HEK293 (cell line): ENCODE measurements around the gene ARHGAP21.
A peak's percentile ranks its signal among the peaks of the same experiment; 100 is the strongest.

Experiments used
- CTCF ChIA-PET: fragments of 350-600 bp; formaldehyde crosslinking; extraction: SDS; loops from one replicate; lab custom pipeline; 2021; ENCODE audit warnings: antibody characterized with exemption; lab: Yijun Ruan, JAX
- POLR2A ChIA-PET: fragments of 300-600 bp; formaldehyde crosslinking; extraction: SDS; loops from one replicate; lab custom pipeline; 2020; ENCODE audit warnings: antibody characterized with exemption, inconsistent platforms; lab: Yijun Ruan, JAX
- H3K27ac ChIP-seq: fragments of 200-500 bp; sonication (Bioruptor generic); 2 replicates; pipeline ENCODE4 v1.5.1; 2014; ENCODE audit warnings: low read depth, low read length, control low read depth, inconsistent platforms; ENCODE audit errors: extremely low read depth
- H3K36me3 ChIP-seq, 2 experiments: fragments of 200-500 bp in 1 of 2; sonication (Bioruptor generic) in 1 of 2; 1 replicate in 1 of 2; 2 replicates in 1 of 2; pipeline ENCODE4 v1.5.1; 2014 to 2017; ENCODE audit warnings: inconsistent platforms in 2 of 2, low read length in 2 of 2; ENCODE audit not compliant: control insufficient read depth in 2 of 2, insufficient read depth in 1 of 2
- H3K4me1 ChIP-seq: fragments of 200-500 bp; sonication (Bioruptor generic); 2 replicates; pipeline ENCODE4 v1.5.1; 2014; ENCODE audit warnings: mild to moderate bottlenecking, low read length, inconsistent platforms; ENCODE audit not compliant: control insufficient read depth, insufficient read depth
- H3K4me3 ChIP-seq: 2 replicates; pipeline ENCODE4 v1.5.1; 2011; ENCODE audit warnings: low read depth, mild to moderate bottlenecking, control low read depth, low read length, moderate library complexity
- H3K9me3 ChIP-seq: fragments of 200-500 bp; sonication (Bioruptor generic); 2 replicates; pipeline ENCODE4 v1.5.1; 2014; ENCODE audit warnings: low read depth, low read length, inconsistent platforms; ENCODE audit not compliant: control insufficient read depth, insufficient read depth
- KLF9 ChIP-seq: fragments of 450-650 bp; formaldehyde crosslinking; IDR thresholded peaks from 2 replicates; pipeline ENCODE4 v1.5.1; 2016; ENCODE audit warnings: missing biosample characterization, missing genetic modification characterization, low read depth
- OVOL3 ChIP-seq: fragments of 450-650 bp; formaldehyde crosslinking; IDR thresholded peaks from 2 replicates; pipeline ENCODE4 v1.5.1; 2016; ENCODE audit warnings: missing biosample characterization, missing genetic modification characterization
- ZBTB21 ChIP-seq: fragments of 450-650 bp; formaldehyde crosslinking; IDR thresholded peaks from 2 replicates; pipeline ENCODE4 v1.5.1; 2017; ENCODE audit warnings: missing biosample characterization, missing genetic modification characterization
- ZNF112 ChIP-seq: fragments of 450-650 bp; formaldehyde crosslinking; IDR thresholded peaks from 2 replicates; pipeline ENCODE4 v1.5.0; 2017; ENCODE audit warnings: missing biosample characterization, missing genetic modification characterization
- ZNF121 ChIP-seq: fragments of 450-650 bp; formaldehyde crosslinking; IDR thresholded peaks from 2 replicates; pipeline ENCODE4 v1.5.1; 2016; ENCODE audit warnings: missing biosample characterization, missing genetic modification characterization
- ZNF132 ChIP-seq: fragments of 450-650 bp; formaldehyde crosslinking; IDR thresholded peaks from 2 replicates; pipeline ENCODE4 v1.5.1; 2017; ENCODE audit warnings: missing biosample characterization, missing genetic modification characterization, borderline replicate concordance
- ZNF175 ChIP-seq: fragments of 450-650 bp; formaldehyde crosslinking; IDR thresholded peaks from 2 replicates; pipeline ENCODE4 v1.5.1; 2016; ENCODE audit warnings: missing biosample characterization, missing genetic modification characterization
- ZNF184 ChIP-seq: fragments of 450-650 bp; IDR thresholded peaks from 2 replicates; pipeline ENCODE4 v1.5.1; 2018; ENCODE audit warnings: missing biosample characterization, mild to moderate bottlenecking, missing genetic modification characterization
- ZNF202 ChIP-seq: fragments of 450-650 bp; formaldehyde crosslinking; IDR thresholded peaks from 2 replicates; pipeline ENCODE4 v1.5.1; 2016; ENCODE audit warnings: missing biosample characterization, missing genetic modification characterization, borderline replicate concordance
- ZNF214 ChIP-seq: fragments of 450-650 bp; formaldehyde crosslinking; IDR thresholded peaks from 2 replicates; pipeline ENCODE4 v1.5.1; 2017; ENCODE audit warnings: missing biosample characterization, mild to moderate bottlenecking, missing genetic modification characterization, borderline replicate concordance
- ZNF23 ChIP-seq: fragments of 450-650 bp; formaldehyde crosslinking; IDR thresholded peaks from 2 replicates; pipeline ENCODE4 v1.5.1; 2016; ENCODE audit warnings: missing biosample characterization, missing genetic modification characterization, borderline replicate concordance
- ZNF335 ChIP-seq: fragments of 450-650 bp; formaldehyde crosslinking; conservative IDR thresholded peaks from 2 replicates; pipeline ENCODE4 v1.5.1; 2016; ENCODE audit warnings: missing biosample characterization, missing genetic modification characterization
- ZNF341 ChIP-seq: fragments of 450-650 bp; formaldehyde crosslinking; IDR thresholded peaks from 2 replicates; pipeline ENCODE4; 2016; ENCODE audit warnings: low read depth, missing biosample characterization, missing genetic modification characterization
- ZNF394 ChIP-seq: fragments of 450-650 bp; formaldehyde crosslinking; IDR thresholded peaks from 2 replicates; pipeline ENCODE4 v1.5.1; 2016; ENCODE audit warnings: missing biosample characterization, missing genetic modification characterization, mild to moderate bottlenecking, moderate library complexity, borderline replicate concordance
- ZNF423 ChIP-seq: fragments of 450-650 bp; formaldehyde crosslinking; IDR thresholded peaks from 2 replicates; pipeline ENCODE4 v1.5.1; 2016; ENCODE audit warnings: missing biosample characterization, missing genetic modification characterization
- ZNF558 ChIP-seq: fragments of 450-650 bp; formaldehyde crosslinking; IDR thresholded peaks from 2 replicates; pipeline ENCODE4 v1.5.1; 2016; ENCODE audit warnings: missing biosample characterization, missing genetic modification characterization
- ZNF560 ChIP-seq: fragments of 450-650 bp; formaldehyde crosslinking; IDR thresholded peaks from 2 replicates; pipeline ENCODE4 v1.5.1; 2017; ENCODE audit warnings: missing biosample characterization, missing genetic modification characterization, borderline replicate concordance
- ZNF623 ChIP-seq: fragments of 450-650 bp; formaldehyde crosslinking; IDR thresholded peaks from 2 replicates; pipeline ENCODE4 v1.5.1; 2016; ENCODE audit warnings: missing biosample characterization, missing genetic modification characterization
- ZNF707 ChIP-seq: fragments of 450-650 bp; formaldehyde crosslinking; IDR thresholded peaks from 2 replicates; pipeline ENCODE4 v1.5.1; 2016; ENCODE audit warnings: missing biosample characterization, missing genetic modification characterization
- ZNF777 ChIP-seq: fragments of 450-650 bp; formaldehyde crosslinking; IDR thresholded peaks from 2 replicates; pipeline ENCODE4 v1.5.1; 2017; ENCODE audit warnings: missing biosample characterization, missing genetic modification characterization, borderline replicate concordance
- ZNF792 ChIP-seq: fragments of 450-650 bp; formaldehyde crosslinking; IDR thresholded peaks from 2 replicates; pipeline ENCODE4 v1.5.1; 2016; ENCODE audit warnings: missing biosample characterization, missing genetic modification characterization
- ZSCAN23 ChIP-seq: fragments of 450-650 bp; formaldehyde crosslinking; IDR thresholded peaks from 2 replicates; pipeline ENCODE4 v1.5.1; 2016; ENCODE audit warnings: missing biosample characterization, missing genetic modification characterization
- ZSCAN30 ChIP-seq: fragments of 450-650 bp; IDR thresholded peaks from 2 replicates; pipeline ENCODE4 v1.5.1; 2018; ENCODE audit warnings: missing biosample characterization, mild to moderate bottlenecking, missing genetic modification characterization, moderate library complexity
- TF ChIP-seq, protein P1 (sequence below): fragments of 450-650 bp; formaldehyde crosslinking; IDR thresholded peaks from 2 replicates; pipeline ENCODE4 v1.5.1; 2016; ENCODE audit warnings: missing biosample characterization, missing genetic modification characterization
- TF ChIP-seq, protein P2 (sequence below): fragments of 450-650 bp; formaldehyde crosslinking; conservative IDR thresholded peaks from 2 replicates; pipeline ENCODE4 v1.5.1; 2016; ENCODE audit warnings: low read depth, missing biosample characterization, missing genetic modification characterization

ARHGAP21 gene

DNA sequence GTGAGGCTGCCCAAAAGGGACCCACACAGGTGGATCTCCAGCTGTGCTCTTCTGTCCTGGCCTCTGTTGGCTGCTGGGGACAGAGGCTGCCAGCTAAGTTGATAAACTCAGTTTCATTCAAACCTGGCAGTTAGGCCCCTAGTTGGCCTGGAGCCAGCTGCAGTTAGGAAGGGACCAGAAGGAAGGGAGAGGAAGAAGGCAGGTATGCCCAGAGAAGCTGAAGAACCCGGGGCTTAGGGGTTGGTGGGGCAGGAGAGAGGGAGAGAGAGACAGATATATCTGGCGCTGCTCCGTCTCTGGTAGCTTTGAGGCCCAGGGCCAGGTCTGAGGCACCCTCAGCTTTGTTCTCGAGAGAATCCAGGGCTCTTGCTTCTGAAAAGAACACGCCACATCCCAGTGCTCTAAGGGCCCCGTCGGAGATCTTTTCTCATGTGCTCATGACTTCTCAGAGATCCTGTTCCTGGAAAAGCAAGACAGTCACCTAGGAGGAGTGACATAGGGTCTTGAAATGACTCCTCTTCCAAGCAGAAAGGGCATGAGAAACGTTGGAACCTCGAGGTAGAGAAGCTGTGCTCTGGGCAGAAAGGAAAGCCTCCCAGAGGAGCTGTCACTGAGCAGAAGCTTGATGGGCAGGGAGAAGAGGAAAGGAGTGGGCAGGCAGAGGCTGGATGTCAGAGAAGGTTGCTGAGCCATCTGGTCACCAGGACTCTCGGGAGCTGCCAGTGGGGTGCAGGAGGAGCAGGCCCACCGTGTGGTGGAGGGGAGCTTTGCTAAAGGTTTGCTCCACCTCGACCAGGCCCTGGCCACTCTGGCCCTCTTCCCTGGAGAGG lies 153.6 kb downstream of the ARHGAP21 start:
- ChIA-PET CTCF (no interaction called here), POLR2A (no interaction called here)
- Histone ChIP-seq H3K27ac (no peak overlapping the region), H3K4me3 (no peak overlapping the region), H3K9me3 (no peaks in the 10 kb centered on the region), H3K36me3 (no peaks in the 10 kb centered on the region), H3K4me1 (no peaks in the 10 kb centered on the region)
- TF ChIP-seq KLF9 (tag by site-specific recombination) (no peak), ZNF202 (tag by site-specific recombination) (no peak), ZNF184 (tag by site-specific recombination) (no peak), ZBTB21 (tag by site-specific recombination) (no peak), ZNF112 (tag by site-specific recombination) (no peak), ZSCAN23 (tag by site-specific recombination) (no peak), ZNF423 (tag by site-specific recombination) (no peak), ZNF560 (tag by site-specific recombination) (no peak), ZNF23 (tag by site-specific recombination) (no peak), ZNF214 (no peak), ZNF777 (tag by site-specific recombination) (no peak), ZNF132 (tag by site-specific recombination) (no peak)
- TF ChIP-seq, protein P1, sequence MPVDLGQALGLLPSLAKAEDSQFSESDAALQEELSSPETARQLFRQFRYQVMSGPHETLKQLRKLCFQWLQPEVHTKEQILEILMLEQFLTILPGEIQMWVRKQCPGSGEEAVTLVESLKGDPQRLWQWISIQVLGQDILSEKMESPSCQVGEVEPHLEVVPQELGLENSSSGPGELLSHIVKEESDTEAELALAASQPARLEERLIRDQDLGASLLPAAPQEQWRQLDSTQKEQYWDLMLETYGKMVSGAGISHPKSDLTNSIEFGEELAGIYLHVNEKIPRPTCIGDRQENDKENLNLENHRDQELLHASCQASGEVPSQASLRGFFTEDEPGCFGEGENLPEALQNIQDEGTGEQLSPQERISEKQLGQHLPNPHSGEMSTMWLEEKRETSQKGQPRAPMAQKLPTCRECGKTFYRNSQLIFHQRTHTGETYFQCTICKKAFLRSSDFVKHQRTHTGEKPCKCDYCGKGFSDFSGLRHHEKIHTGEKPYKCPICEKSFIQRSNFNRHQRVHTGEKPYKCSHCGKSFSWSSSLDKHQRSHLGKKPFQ (tag by site-specific recombination): no peak

DNA sequence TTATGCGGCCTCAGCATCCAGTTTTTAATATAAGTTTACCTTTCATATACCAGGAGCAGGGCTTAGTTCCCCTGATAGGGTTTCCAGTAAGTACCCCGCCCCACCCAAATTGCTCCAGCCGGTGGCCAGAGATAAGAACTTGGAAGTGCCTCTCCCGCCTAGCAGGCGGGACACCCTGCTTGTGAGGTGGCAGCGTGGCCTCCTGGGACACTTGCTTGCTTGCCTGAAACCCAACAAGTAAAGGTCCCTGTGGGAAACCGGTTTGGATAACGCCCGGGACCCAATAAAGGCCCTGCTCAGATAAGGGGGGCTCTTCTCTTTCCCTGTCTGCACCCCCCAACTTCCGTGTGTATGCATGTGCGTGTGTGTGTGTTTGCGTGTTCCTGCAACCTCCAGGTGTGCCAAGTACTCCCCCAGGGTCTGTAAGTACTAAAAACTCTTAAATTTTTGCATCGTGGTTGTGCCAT lies 154.3 kb downstream of the ARHGAP21 start:
- H3K9me3 ChIP-seq: no peaks in the 10 kb centered on the region
- TF ChIP-seq ZNF707 (tag by site-specific recombination): no peak
- no peak for TF ChIP-seq ZNF394
- no peak for TF ChIP-seq ZNF623
- TF ChIP-seq ZNF341 (tag by site-specific recombination): peak; percentile 32
- TF ChIP-seq ZNF792 (tag by site-specific recombination): no peak
- no peak for TF ChIP-seq ZNF558 (tag by site-specific recombination)
- H3K27ac ChIP-seq: no peak overlapping the region
- H3K36me3 ChIP-seq: no peaks in the 10 kb centered on the region
- ChIA-PET CTCF (no interaction called here), POLR2A (no interaction called here)
- H3K4me1 ChIP-seq: no peaks in the 10 kb centered on the region
- H3K4me3 ChIP-seq: no peak overlapping the region

DNA sequence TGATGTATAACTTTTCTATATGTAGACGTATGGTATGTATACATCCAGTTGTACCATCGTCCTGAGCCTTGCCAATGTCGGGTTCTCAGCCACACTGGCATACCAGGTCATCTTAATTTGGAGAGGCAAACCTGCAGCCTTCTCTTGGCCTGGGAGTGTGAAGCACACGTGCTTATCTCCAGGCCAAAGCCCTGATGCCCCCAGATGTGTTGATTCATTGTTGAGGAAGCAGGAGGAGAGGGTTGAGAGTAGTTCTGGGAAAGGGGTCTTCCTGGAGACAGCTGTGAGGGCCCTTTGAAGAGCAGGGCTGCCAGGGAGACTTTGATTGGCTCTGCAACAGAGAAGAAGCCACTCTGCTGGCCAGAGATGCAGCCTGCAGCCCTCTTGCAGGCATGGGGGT lies 155.6 kb downstream of the ARHGAP21 start:
- Histone ChIP-seq H3K36me3 (no peaks in the 10 kb centered on the region), H3K9me3 (no peaks in the 10 kb centered on the region), H3K27ac (no peak overlapping the region), H3K4me1 (no peaks in the 10 kb centered on the region), H3K4me3 (no peak overlapping the region)
- ChIA-PET CTCF (interaction anchor here (0.6 kb wide), 1 partner anchor 100 kb away, joined by 3 read pairs; no protein-coding TSS in a partner anchor), POLR2A (interaction anchor here (0.7 kb wide), 1 partner anchor 930 kb away, joined by 3 read pairs; no protein-coding TSS in a partner anchor)
- no peak for TF ChIP-seq OVOL3 (tag by site-specific recombination)
- no peak for TF ChIP-seq ZNF175
- no peak for TF ChIP-seq ZNF335 (tag by site-specific recombination)
- no peak for TF ChIP-seq ZSCAN30 (tag by site-specific recombination)
- no peak for TF ChIP-seq ZNF121 (tag by site-specific recombination)
- TF ChIP-seq, protein P2, sequence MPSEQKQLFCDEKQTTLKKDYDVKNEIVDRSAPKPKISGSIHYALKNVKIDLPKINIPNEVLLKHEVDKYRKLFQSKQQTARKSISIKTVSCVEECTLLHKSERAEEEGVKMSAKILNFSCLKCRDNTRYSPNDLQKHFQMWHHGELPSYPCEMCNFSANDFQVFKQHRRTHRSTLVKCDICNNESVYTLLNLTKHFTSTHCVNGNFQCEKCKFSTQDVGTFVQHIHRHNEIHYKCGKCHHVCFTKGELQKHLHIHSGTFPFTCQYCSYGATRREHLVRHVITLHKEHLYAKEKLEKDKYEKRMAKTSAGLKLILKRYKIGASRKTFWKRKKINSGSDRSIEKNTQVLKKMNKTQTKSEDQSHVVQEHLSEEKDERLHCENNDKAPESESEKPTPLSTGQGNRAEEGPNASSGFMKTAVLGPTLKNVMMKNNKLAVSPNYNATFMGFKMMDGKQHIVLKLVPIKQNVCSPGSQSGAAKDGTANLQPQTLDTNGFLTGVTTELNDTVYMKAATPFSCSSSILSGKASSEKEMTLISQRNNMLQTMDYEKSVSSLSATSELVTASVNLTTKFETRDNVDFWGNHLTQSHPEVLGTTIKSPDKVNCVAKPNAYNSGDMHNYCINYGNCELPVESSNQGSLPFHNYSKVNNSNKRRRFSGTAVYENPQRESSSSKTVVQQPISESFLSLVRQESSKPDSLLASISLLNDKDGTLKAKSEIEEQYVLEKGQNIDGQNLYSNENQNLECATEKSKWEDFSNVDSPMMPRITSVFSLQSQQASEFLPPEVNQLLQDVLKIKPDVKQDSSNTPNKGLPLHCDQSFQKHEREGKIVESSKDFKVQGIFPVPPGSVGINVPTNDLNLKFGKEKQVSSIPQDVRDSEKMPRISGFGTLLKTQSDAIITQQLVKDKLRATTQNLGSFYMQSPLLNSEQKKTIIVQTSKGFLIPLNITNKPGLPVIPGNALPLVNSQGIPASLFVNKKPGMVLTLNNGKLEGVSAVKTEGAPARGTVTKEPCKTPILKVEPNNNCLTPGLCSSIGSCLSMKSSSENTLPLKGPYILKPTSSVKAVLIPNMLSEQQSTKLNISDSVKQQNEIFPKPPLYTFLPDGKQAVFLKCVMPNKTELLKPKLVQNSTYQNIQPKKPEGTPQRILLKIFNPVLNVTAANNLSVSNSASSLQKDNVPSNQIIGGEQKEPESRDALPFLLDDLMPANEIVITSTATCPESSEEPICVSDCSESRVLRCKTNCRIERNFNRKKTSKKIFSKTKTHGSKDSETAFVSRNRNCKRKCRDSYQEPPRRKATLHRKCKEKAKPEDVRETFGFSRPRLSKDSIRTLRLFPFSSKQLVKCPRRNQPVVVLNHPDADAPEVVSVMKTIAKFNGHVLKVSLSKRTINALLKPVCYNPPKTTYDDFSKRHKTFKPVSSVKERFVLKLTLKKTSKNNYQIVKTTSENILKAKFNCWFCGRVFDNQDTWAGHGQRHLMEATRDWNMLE (tag by site-specific recombination): no peak
